HepG2 (cell line): ENCODE results near the gene FAAP20. TPM values are rescaled to one million over a fixed set of nuclear protein-coding genes. Genes with fewer than 3 reads are reported as not detected.

ENCODE experiments used
- ARNT ChIP-seq: fragments of 450-650 bp; IDR thresholded peaks from 2 replicates; pipeline ENCODE4 v1.6.1; 2017
- ASH2L ChIP-seq: fragments of 300-600, 200-600 bp; sonication (generic); IDR thresholded peaks from 2 replicates; pipeline ENCODE4 v1.7.0; 2017; ENCODE audit warnings: low read depth, mild to moderate bottlenecking, moderate library complexity, mixed read lengths, low read length; ENCODE audit not compliant: insufficient read length
- ATF2 ChIP-seq: sonication (generic); formaldehyde crosslinking; IDR thresholded peaks from 2 replicates; pipeline ENCODE4 v1.4.0; 2020; ENCODE audit warnings: missing genetic modification reagents
- ETS1 ChIP-seq: sonication (generic); formaldehyde crosslinking; IDR thresholded peaks from 2 replicates; pipeline ENCODE4 v1.4.0; 2020; ENCODE audit warnings: missing genetic modification reagents
- EZH2 ChIP-seq: conservative IDR thresholded peaks from 2 replicates; pipeline ENCODE4 v1.6.1; 2012; ENCODE audit warnings: mild to moderate bottlenecking, low read depth, low read length, moderate library complexity
- FOXK1 ChIP-seq: sonication (generic); formaldehyde crosslinking; IDR thresholded peaks from 2 replicates; pipeline ENCODE4 v1.4.0; 2020; ENCODE audit warnings: low read depth, missing genetic modification reagents, borderline replicate concordance
- HNRNPUL1 ChIP-seq: fragments of 200-400 bp; formaldehyde crosslinking; IDR thresholded peaks from 2 replicates; pipeline ENCODE4 v1.6.1; 2017; ENCODE audit warnings: low read depth, mild to moderate bottlenecking, low read length, moderate library complexity
- MED8 ChIP-seq: sonication (generic); formaldehyde crosslinking; IDR thresholded peaks from 2 replicates; pipeline ENCODE4 v1.8.1; 2023; ENCODE audit warnings: mild to moderate bottlenecking, missing genetic modification reagents; ENCODE audit not compliant: insufficient replicate concordance
- RAD21 ChIP-seq: fragments of 450-650 bp; formaldehyde crosslinking; IDR thresholded peaks from 2 replicates; pipeline ENCODE4 v1.5.0; 2020; ENCODE audit warnings: mild to moderate bottlenecking
- RELA ChIP-seq: sonication (generic); formaldehyde crosslinking; IDR thresholded peaks from 2 replicates; pipeline ENCODE4 v1.4.0; 2020; ENCODE audit warnings: missing genetic modification reagents
- RORA ChIP-seq: sonication (generic); formaldehyde crosslinking; IDR thresholded peaks from 2 replicates; pipeline ENCODE4 v1.5.0; 2020; ENCODE audit warnings: mild to moderate bottlenecking, missing genetic modification reagents, moderate library complexity
- SALL2 ChIP-seq: sonication (generic); formaldehyde crosslinking; IDR thresholded peaks from 2 replicates; pipeline ENCODE4 v1.8.1; 2023; ENCODE audit warnings: mild to moderate bottlenecking, missing genetic modification reagents, inconsistent platforms
- SRSF1 ChIP-seq: fragments of 200-400 bp; formaldehyde crosslinking; optimal IDR thresholded peaks from 2 replicates; pipeline ENCODE3; 2017; ENCODE audit warnings: mild to moderate bottlenecking, low read depth, low read length, moderate library complexity
- TFDP1 ChIP-seq: IDR thresholded peaks from 2 replicates; pipeline ENCODE4 v1.6.1; 2016; ENCODE audit warnings: missing compliant biosample characterization, missing genetic modification reagents, borderline replicate concordance
- ZFX ChIP-seq: sonication (generic); formaldehyde crosslinking; IDR thresholded peaks from 2 replicates; pipeline ENCODE4 v1.4.0; 2020; ENCODE audit warnings: mild to moderate bottlenecking, low read depth, missing genetic modification reagents, moderate library complexity
- ZNF280D ChIP-seq: sonication (generic); formaldehyde crosslinking; IDR thresholded peaks from 2 replicates; pipeline ENCODE4 v1.5.1; 2020; ENCODE audit warnings: mild to moderate bottlenecking, missing genetic modification reagents
- ZNF414 ChIP-seq: sonication (generic); formaldehyde crosslinking; IDR thresholded peaks from 2 replicates; pipeline ENCODE4 v1.5.0; 2020; ENCODE audit warnings: missing genetic modification reagents
- ZNF564 ChIP-seq: sonication (generic); formaldehyde crosslinking; IDR thresholded peaks from 2 replicates; pipeline ENCODE4 v1.8.1; 2023; ENCODE audit warnings: mild to moderate bottlenecking, missing genetic modification reagents
- ZNF569 ChIP-seq: sonication (generic); formaldehyde crosslinking; IDR thresholded peaks from 2 replicates; pipeline ENCODE4 v1.5.0; 2020; ENCODE audit warnings: mild to moderate bottlenecking, missing genetic modification reagents, moderate library complexity, borderline replicate concordance
- ZNF614 ChIP-seq: IDR thresholded peaks from 2 replicates; pipeline ENCODE4 v1.6.1; 2018; ENCODE audit warnings: missing biosample characterization, missing genetic modification reagents, inconsistent platforms, borderline replicate concordance
- ZNF761 ChIP-seq: sonication (generic); formaldehyde crosslinking; conservative IDR thresholded peaks from 2 replicates; pipeline ENCODE4 v1.4.0; 2020; ENCODE audit warnings: mild to moderate bottlenecking, missing genetic modification reagents
- polyA plus RNA-seq, 8 experiments: library from polyadenylated mRNA; depleted of rRNA in 3 of 8; stranded (reverse) in 7 of 8; unstranded in 1 of 8; fragments of >200 nt; fragmentation: Illumina TruSeq in 4 of 8; extraction: Trizol in 4 of 8; gene quantifications; 2 replicates each; pipeline versions ENCODE4 v1.2.1 to v1.2.3, GENCODE V29; 2011 to 2016; ENCODE audit warnings: low read depth in 4 of 8, missing spikeins in 1 of 8, mixed read lengths in 1 of 8; ENCODE audit not compliant: insufficient read depth in 1 of 8
- total RNA-seq, 5 experiments: library from RNA; depleted of rRNA; stranded (reverse); fragments of >200 nt; fragmentation: Illumina TruSeq; extraction: Trizol; gene quantifications; 2 replicates each; pipeline ENCODE4 v1.2.3, GENCODE V29; 2016; ENCODE audit warnings: low read depth in 1 of 5

The FAAP20 gene
- total and polyA plus RNA-seq, 2 of the 13 experiments (the other 11 are each of a cell fraction or from before 2014, with no cell fraction given): 9.6 to 10.8 TPM

- TF ChIP-seq SRSF1 (no peak), EZH2 (no peak), ZNF414 (CRISPR knock-in tag) (0 out of 2 replicates have a peak, but pooled peaks have one; percentile 71), HNRNPUL1 (no peak), ZNF280D (no peak), RORA (no peak), SALL2 (CRISPR knock-in tag) (no peak), ATF2 (CRISPR knock-in tag) (no peak), ZNF564 (CRISPR knock-in tag) (peak; percentile 71; the same call in 1 of the 2 replicates), ZNF614 (CRISPR knock-in tag) (peak; percentile 40; the same call in 1 of the 2 replicates), ARNT (no peak), ETS1 (CRISPR knock-in tag) (no peak), ZNF761 (CRISPR knock-in tag) (peak; percentile 41; the same call in 1 of the 2 replicates), ZFX (CRISPR knock-in tag) (peak; percentile 78), ZNF569 (CRISPR knock-in tag) (0 out of 2 replicates have a peak, but pooled peaks have one; percentile 47), RELA (no peak), ASH2L (peak; percentile 54), FOXK1 (peak; percentile 67; the same call in 1 of the 2 replicates), MED8 (CRISPR knock-in tag) (no peak), TFDP1 (CRISPR knock-in tag) (peak; percentile 40; the same call in 1 of the 2 replicates), RAD21 (no peak)
These were observed 4.8 kb downstream of the FAAP20 start (continued) for GRCh38 chr1:2189459-2190425.
